HG03066 (cell line): Measurements from ENCODE around the gene RNASE8.
"Not testable (repeated sequence)": the region's sequence is repeated elsewhere in the genome, so short reads cannot be mapped to it uniquely, and the experiment has no call there.

Experiments used
- ATAC-seq: cut with Tn5 transposase; IDR thresholded peaks from one replicate; pipeline ENCODE4 v1.9.1; 2021; ENCODE audit warnings: low read depth; ENCODE audit not compliant: unreplicated experiment

Gene RNASE8

GRCh38 chr14:21057803-21058675, at the start of gene RNASE8:
Gene RNASE8 (plus strand): TSS chr14:21057822. CDS start chr14:21057893, 71 bp downstream.
- no peak for ATAC-seq

GRCh38 chr14:21009721-21010120, 47.9 kb upstream of the RNASE8 start:
- ATAC-seq = not testable (repeated sequence)

- no peak for ATAC-seq
Measured at GRCh38 chr14:21011136-21011535, 46.5 kb upstream of the RNASE8 start.

- ATAC-seq = no peak
Measured at GRCh38 chr14:21014761-21015190, 42.8 kb upstream of the RNASE8 start.

- no peak for ATAC-seq
Measured at GRCh38 chr14:21015312-21015711, 42.3 kb upstream of the RNASE8 start.

GRCh38 chr14:21016413-21017190, 41.0 kb upstream of the RNASE8 start:
- no peak for ATAC-seq

- ATAC-seq = no peak
Measured at GRCh38 chr14:21017528-21018245, 39.9 kb upstream of the RNASE8 start.

- ATAC-seq = no peak
Measured at GRCh38 chr14:21018286-21018685, 39.3 kb upstream of the RNASE8 start.

GRCh38 chr14:21018781-21019180, 38.8 kb upstream of the RNASE8 start:
- no peak for ATAC-seq

- no peak for ATAC-seq
Measured at GRCh38 chr14:21019366-21019765, 38.3 kb upstream of the RNASE8 start.

- no peak for ATAC-seq
Measured at GRCh38 chr14:21020977-21021545, 36.6 kb upstream of the RNASE8 start.

- ATAC-seq = no peak
Measured at GRCh38 chr14:21022686-21023085, 34.9 kb upstream of the RNASE8 start.

GRCh38 chr14:21023174-21023573, 34.4 kb upstream of the RNASE8 start:
- no peak for ATAC-seq

- no peak for ATAC-seq
Measured at GRCh38 chr14:21023817-21024584, 33.6 kb upstream of the RNASE8 start.

- ATAC-seq = no peak
Measured at GRCh38 chr14:21024585-21025370, 32.8 kb upstream of the RNASE8 start, which contains the start of gene NDRG2. Gene NDRG2 (minus strand): TSS chr14:21025061. CDS start chr14:21023315, 1,746 bp downstream.

- ATAC-seq = no peak
Measured at GRCh38 chr14:21025371-21026273, 32.0 kb upstream of the RNASE8 start.

- ATAC-seq = no peak
Measured at GRCh38 chr14:21026274-21026987, 31.2 kb upstream of the RNASE8 start.
